Measurements from ENCODE around the gene IVD.

IVD gene

GRCh38 chr15:40377606-40378005, 28.0 kb upstream of the IVD start:
- DNase-seq (ENCODE audit: low read depth), result no peak

GRCh38 chr15:40379374-40379773, 26.2 kb upstream of the IVD start:
- no peak for DNase-seq (ENCODE audit: low read depth)

- no peak for DNase-seq (ENCODE audit: low read depth)
Measured at GRCh38 chr15:40379853-40380252, 25.7 kb upstream of the IVD start.

GRCh38 chr15:40380636-40381035, 25.0 kb upstream of the IVD start:
- no peak for DNase-seq (ENCODE audit: low read depth)

- DNase-seq (ENCODE audit: low read depth), result no peak
Measured at GRCh38 chr15:40381818-40382529, 23.6 kb upstream of the IVD start.

- DNase-seq (ENCODE audit: low read depth), result peak; percentile 85
Measured at GRCh38 chr15:40382580-40383456, 22.8 kb upstream of the IVD start, which contains the start of gene KNSTRN. Gene KNSTRN, plus strand, starts transcription at chr15:40382721. Its CDS starts 115 bp downstream, at chr15:40382836.

GRCh38 chr15:40386480-40386879, 19.1 kb upstream of the IVD start:
- DNase-seq (ENCODE audit: low read depth), result no peak

- no peak for DNase-seq (ENCODE audit: low read depth)
Measured at GRCh38 chr15:40388941-40389823, 16.4 kb upstream of the IVD start.

GRCh38 chr15:40389824-40390595, 15.6 kb upstream of the IVD start:
- DNase-seq (ENCODE audit: low read depth), result no peak

- DNase-seq (ENCODE audit: low read depth), result no peak
Measured at GRCh38 chr15:40392986-40393948, 12.3 kb upstream of the IVD start.

- DNase-seq (ENCODE audit: low read depth), result no peak
Measured at GRCh38 chr15:40397688-40398412, 7.7 kb upstream of the IVD start.

- no peak for DNase-seq (ENCODE audit: low read depth)
Measured at GRCh38 chr15:40398413-40398873, 7.2 kb upstream of the IVD start.

- no peak for DNase-seq (ENCODE audit: low read depth)
Measured at GRCh38 chr15:40399370-40399769, 6.2 kb upstream of the IVD start.

GRCh38 chr15:40407330-40407990, 1.9 kb downstream of the IVD start:
- DNase-seq (ENCODE audit: low read depth), result no peak

GRCh38 chr15:40409366-40409765, 3.8 kb downstream of the IVD start:
- DNase-seq (ENCODE audit: low read depth), result no peak

GRCh38 chr15:40410476-40410875, 4.9 kb downstream of the IVD start:
- no peak for DNase-seq (ENCODE audit: low read depth)

- DNase-seq (ENCODE audit: low read depth), result no peak
Measured at GRCh38 chr15:40412095-40412759, 6.6 kb downstream of the IVD start.

GRCh38 chr15:40413036-40413435, 7.4 kb downstream of the IVD start:
- DNase-seq (ENCODE audit: low read depth), result no peak

Measured in activated T-helper 9 cell treated with anti-CD3 and anti-CD28 coated beads, Interleukin-2, amount 50 U/mL, for 16 hours (primary cell).